Pancreas (tissue), 10 donors: ENCODE data around the gene FAT2. TPM values are rescaled to one million over a fixed set of nuclear protein-coding genes. Genes with fewer than 3 reads are reported as not detected.

Experiments
- ATAC-seq, 4 donors: fragments of 200-7000 bp; cut with Tn5 transposase; one replicate each; pipeline versions ENCODE4 v1.8.0 to v1.9.1; 2020; ENCODE audit warnings: mild to moderate bottlenecking in 4 of 4, moderate library complexity in 4 of 4
- DNase-seq, 6 donors: peaks; one replicate each; pipeline ENCODE4 v3.0.0-alpha.2; 2020
- FAIRE-seq: peaks from 2 replicates; lab custom pipeline; 2012; peaks lifted over from hg19 to GRCh38; lab: Jason Lieb, UNC
- H3K27ac ChIP-seq, 4 donors: fragments of 200-600 bp; sonication (generic); 1 replicate in 3 of 4; 2 replicates in 1 of 4; pipeline versions ENCODE4 v1.5.0 to v1.8.0; 2020
- H3K27me3 ChIP-seq, 4 donors: fragments of 200-600 bp; one replicate each; pipeline ENCODE4 v1.8.0; 2021
- H3K36me3 ChIP-seq, 3 donors: fragments of 200-600 bp; sonication (generic) in 1 of 3; one replicate each; pipeline versions ENCODE4 v1.5.0 to v1.8.0; 2020 to 2021
- H3K4me1 ChIP-seq, 3 donors: fragments of 200-600 bp; one replicate each; pipeline ENCODE4 v1.8.0; 2021
- H3K4me3 ChIP-seq, 4 donors: fragments of 200-600 bp; sonication (generic) in 2 of 4; one replicate each; pipeline versions ENCODE4 v1.5.0 to v1.8.0; 2020 to 2021
- H3K9me3 ChIP-seq, 4 donors: fragments of 200-600 bp; one replicate each; pipeline ENCODE4 v1.8.0; 2021
- CTCF ChIP-seq, 4 donors: fragments of 200-600 bp; sonication (generic) in 3 of 4; IDR thresholded peaks; one replicate each; pipeline versions ENCODE4 v1.5.0 to v1.8.0; 2021; ENCODE audit warnings: antibody characterized with exemption in 4 of 4
- WGBS, 2 donors: extraction: QIAGEN DNeasy Blood & Tissue Kit; methylation state at CpG; one replicate each; pipeline ENCODE4 v1.1.7; 2013; 5-methylcytosine and 5-hydroxymethylcytosine counted together
- intact Hi-C, 3 donors: fragments of 100-400 bp; cut with DNase I; formaldehyde crosslinking; loops; one replicate each; pipeline versions ENCODE4 v1.11.1 to v1.14.2; 2022
- polyA plus RNA-seq, 2 donors: library from polyadenylated mRNA; stranded (reverse); fragments of 200-250 nt; gene quantifications; one replicate each; pipeline ENCODE4 v1.2.3, GENCODE V29; 2013
- total RNA-seq, 6 donors: library from RNA; stranded (reverse); fragmentation: NEBNext Ultra II Directional in 4 of 6; extraction: Animal tissue kit (Norgen Biotek cat#: 25700) in 4 of 6; gene quantifications; one replicate each; pipeline versions ENCODE4 v1.2.1 to v1.2.4, GENCODE V29; 2021 to 2023
- donor health status: healthy with polysubstance abuse.
- donor health status: DM: no; HTN: no; CAD: no; lungs with moderate emphysema.
- donor health status: DM: no; HTN: no; CAD: no.
- donor health status: control.
- donor health status: control.
- donor health status: Bipolar disorder and iron deficiency.
- donor health status: DM: yes; HTN: yes; CAD: no.
- donor health status: DM: no; HTN: no; CAD: no.
- donor health status: DM: no; HTN: no; CAD: no.
- donor health status: DM: yes; HTN: yes; CAD: no.

The FAT2 gene
- total and polyA plus RNA-seq, 8 donors: under 0.01 to 0.06 (median 0.03) TPM; not detected in 4

DNA sequence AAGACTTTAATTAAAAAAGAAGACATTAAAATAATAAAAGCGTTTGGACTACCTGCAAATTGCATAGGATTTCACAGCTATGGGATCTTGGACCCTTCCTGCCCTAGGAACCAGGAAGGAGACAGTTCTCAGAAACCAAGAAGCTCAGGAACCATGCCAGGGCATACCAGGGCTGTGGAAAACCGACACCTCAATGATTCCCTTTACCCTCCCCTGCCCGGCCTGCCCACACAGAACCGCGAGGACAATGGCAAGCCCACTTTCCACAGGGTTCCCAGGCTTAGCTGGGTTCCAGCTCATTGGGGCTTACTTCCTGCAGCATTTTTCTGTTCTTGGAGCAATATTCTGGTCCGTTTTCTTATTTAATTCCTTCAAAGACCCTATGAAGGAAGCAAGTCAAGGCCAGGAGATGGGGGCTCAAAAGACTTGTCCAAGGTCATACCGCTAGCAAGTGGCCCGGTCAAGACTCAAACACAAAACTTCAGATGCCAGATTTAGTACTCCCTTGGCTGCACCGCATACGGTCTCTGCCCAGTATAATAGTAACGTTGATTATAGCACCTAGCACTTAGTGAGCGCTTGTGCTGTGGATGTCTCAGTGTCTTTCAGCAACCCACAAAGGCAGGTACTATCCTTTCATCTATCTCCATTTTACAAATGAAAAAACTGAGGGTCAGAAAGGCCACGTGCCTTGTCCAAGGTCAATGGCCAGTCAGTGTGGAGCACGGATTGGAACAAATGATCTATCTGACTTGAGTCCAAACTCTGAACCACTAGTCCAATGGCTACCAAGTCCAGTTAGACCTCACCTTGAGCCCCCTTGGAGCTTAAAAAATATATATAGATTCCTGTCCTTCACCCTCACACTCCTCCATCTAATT, 6.8 kb downstream of the FAT2 start:
- 70 to 73% methylated on average over 14 of the region's 14 CpGs for WGBS, 2 donors
- no peak for DNase-seq
- no peak overlapping the region for H3K4me3 ChIP-seq

GRCh38 chr5:151581812-151582583, 9.1 kb downstream of the FAT2 start:
- Histone ChIP-seq H3K27ac (no peak overlapping the region), H3K36me3 (no peaks in the 10 kb centered on the region), H3K4me3 (no peak overlapping the region), H3K4me1 (no peaks in the 10 kb centered on the region), H3K9me3 (no peaks in the 10 kb centered on the region), H3K27me3 (no peaks in the 10 kb centered on the region)
- 52 to 59% methylated on average over 6 of the region's 6 CpGs for WGBS, 2 donors
- no peak for ATAC-seq
- intact Hi-C loops: no loop called here
- no peak for FAIRE-seq
- TF ChIP-seq CTCF (IDR thresholded peaks at IDR 0.05): no peak
- no peak for DNase-seq

More for the DNA sequence above, 6.8 kb downstream of the FAT2 start:
- Histone ChIP-seq H3K27me3 (no peaks in the 10 kb centered on the region), H3K4me1 (no peaks in the 10 kb centered on the region), H3K27ac (no peak overlapping the region), H3K36me3 (no peaks in the 10 kb centered on the region), H3K9me3 (no peaks in the 10 kb centered on the region)
- no peak for TF ChIP-seq CTCF (IDR thresholded peaks at IDR 0.05)
- intact Hi-C loops: no loop called here
- FAIRE-seq (no peak), ATAC-seq (no peak)

DNA sequence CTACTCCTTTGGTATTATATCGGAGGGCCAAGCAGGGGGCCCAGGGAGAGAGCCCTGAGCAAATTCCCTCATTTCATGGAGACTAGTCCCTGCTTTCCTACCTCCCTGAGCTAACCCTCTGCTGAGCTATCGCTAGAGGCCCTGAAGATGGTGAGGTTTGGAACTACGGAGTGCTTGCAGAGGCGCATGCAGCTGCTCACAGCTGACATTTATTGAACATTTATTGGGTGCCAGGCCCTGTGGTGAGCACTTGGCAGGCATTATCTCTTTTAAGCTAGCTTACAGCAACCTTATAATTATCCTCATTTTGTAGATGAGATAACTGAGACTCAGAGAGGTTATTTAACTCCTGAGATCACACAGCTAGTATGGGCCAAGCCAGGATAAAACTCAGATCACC, 9.8 kb downstream of the FAT2 start:
- no peak for DNase-seq
- no peaks in the 10 kb centered on the region for H3K4me1 ChIP-seq
- H3K36me3 ChIP-seq: no peaks in the 10 kb centered on the region
- FAIRE-seq: no peak
- TF ChIP-seq CTCF (IDR thresholded peaks at IDR 0.05): no peak
- H3K4me3 ChIP-seq: no peak overlapping the region
- intact Hi-C loops: no loop called here
- H3K27ac ChIP-seq: no peak overlapping the region
- no peaks in the 10 kb centered on the region for H3K9me3 ChIP-seq
- WGBS, 2 donors: 77 to 81% methylated on average over 4 of the region's 4 CpGs
- H3K27me3 ChIP-seq: no peaks in the 10 kb centered on the region
- ATAC-seq: no peak

DNA sequence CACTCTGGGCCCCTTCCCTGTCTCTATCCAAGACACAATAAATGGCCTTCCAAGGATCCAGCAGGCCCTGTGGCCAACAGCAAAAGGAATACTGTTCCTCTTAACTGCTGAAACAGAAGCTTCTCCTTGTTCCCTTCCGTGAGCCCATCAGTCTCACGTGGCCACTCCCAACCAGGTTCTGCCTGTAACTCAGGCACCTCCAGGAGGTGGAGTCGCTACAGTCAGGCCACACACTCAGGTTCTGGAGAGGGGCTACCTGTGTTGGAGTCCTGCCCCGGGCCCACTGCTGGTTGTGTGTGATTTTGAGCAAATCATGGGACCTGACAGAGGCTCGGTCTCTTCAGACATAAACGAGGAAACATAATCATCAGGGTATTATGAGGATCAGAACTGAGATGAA, 10.3 kb downstream of the FAT2 start:
- Histone ChIP-seq H3K4me1 (no peaks in the 10 kb centered on the region), H3K9me3 (no peaks in the 10 kb centered on the region), H3K27me3 (peaks cover 0 to 3% (median 0%) of the 10 kb centered on the region in 4 donors), H3K27ac (no peak overlapping the region), H3K36me3 (no peaks in the 10 kb centered on the region), H3K4me3 (no peak overlapping the region)
- ATAC-seq: no peak
- DNase-seq: no peak
- no peak for TF ChIP-seq CTCF (IDR thresholded peaks at IDR 0.05)
- FAIRE-seq: no peak
- intact Hi-C loops: no loop called here
- WGBS, 2 donors: 69% methylated on average over 6 of the region's 6 CpGs
